ENCODE measurements around the gene HAND2.

Gene HAND2

DNA sequence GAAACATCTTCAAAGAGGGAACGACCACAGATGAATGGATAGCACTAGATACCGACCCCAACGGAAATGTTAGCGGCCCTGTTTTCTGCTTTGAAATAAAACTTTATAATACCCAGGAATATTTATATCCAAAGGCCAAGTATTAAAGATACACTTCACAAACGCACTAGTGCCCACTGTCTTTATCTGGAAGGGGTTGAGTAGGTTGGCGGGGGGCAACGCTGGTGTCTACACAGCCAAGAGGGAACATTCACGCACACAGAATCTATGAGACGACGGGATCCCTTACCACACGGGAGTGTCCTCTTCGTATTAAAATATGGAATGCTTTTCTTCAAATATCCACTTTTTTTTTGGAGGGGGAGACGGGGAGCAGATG, 3.3 kb downstream of the HAND2 start:
- Histone ChIP-seq H3F3A (ENCODE audit: low read depth) (no peaks in the 10 kb centered on the region), H3K36me3 (ENCODE audit: insufficient read depth, low read length) (no peaks in the 10 kb centered on the region), H3K9ac (ENCODE audit: low read depth, low read length, poor library complexity, severe bottlenecking) (no peak overlapping the region), H3K4me1 (ENCODE audit: insufficient read depth, low read length, poor library complexity, severe bottlenecking) (no peaks in the 10 kb centered on the region), H3K9me3 (ENCODE audit: insufficient read depth, low read depth, low read length) (no peaks in the 10 kb centered on the region), H2AFZ (ENCODE audit: low read length) (no peak overlapping the region), H3K9me2 (replicated peaks; ENCODE audit: low read depth, low read length) (no peaks in the 10 kb centered on the region), H3K27me3 (ENCODE audit: insufficient read depth, low read length, poor library complexity, severe bottlenecking) (no peaks in the 10 kb centered on the region), H3K4me3 (ENCODE audit: low read length, poor library complexity, severe bottlenecking) (no peak overlapping the region), H4K20me1 (ENCODE audit: insufficient read depth, low read length, poor library complexity, severe bottlenecking) (no peaks in the 10 kb centered on the region), H3K79me2 (ENCODE audit: insufficient read depth, low read length) (no peaks in the 10 kb centered on the region), H3K4me2 (ENCODE audit: low read depth, low read length, poor library complexity, severe bottlenecking) (no peak overlapping the region)
- TF ChIP-seq EZH2phosphoT487 (IDR thresholded peaks at IDR 0.05; ENCODE audit: borderline replicate concordance) = no peak
- TF ChIP-seq, protein P1, sequence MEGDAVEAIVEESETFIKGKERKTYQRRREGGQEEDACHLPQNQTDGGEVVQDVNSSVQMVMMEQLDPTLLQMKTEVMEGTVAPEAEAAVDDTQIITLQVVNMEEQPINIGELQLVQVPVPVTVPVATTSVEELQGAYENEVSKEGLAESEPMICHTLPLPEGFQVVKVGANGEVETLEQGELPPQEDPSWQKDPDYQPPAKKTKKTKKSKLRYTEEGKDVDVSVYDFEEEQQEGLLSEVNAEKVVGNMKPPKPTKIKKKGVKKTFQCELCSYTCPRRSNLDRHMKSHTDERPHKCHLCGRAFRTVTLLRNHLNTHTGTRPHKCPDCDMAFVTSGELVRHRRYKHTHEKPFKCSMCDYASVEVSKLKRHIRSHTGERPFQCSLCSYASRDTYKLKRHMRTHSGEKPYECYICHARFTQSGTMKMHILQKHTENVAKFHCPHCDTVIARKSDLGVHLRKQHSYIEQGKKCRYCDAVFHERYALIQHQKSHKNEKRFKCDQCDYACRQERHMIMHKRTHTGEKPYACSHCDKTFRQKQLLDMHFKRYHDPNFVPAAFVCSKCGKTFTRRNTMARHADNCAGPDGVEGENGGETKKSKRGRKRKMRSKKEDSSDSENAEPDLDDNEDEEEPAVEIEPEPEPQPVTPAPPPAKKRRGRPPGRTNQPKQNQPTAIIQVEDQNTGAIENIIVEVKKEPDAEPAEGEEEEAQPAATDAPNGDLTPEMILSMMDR (conservative IDR thresholded peaks at IDR 0.05; ENCODE audit: low read length) = no peak

GRCh38 chr4:173526027-173526482, 4.0 kb downstream of the HAND2 start:
- Histone ChIP-seq H2AFZ (ENCODE audit: low read length) (no peak overlapping the region), H3K27me3 (ENCODE audit: insufficient read depth, low read length, poor library complexity, severe bottlenecking) (no peaks in the 10 kb centered on the region), H3K9me2 (replicated peaks; ENCODE audit: low read depth, low read length) (no peaks in the 10 kb centered on the region), H3K79me2 (ENCODE audit: insufficient read depth, low read length) (no peaks in the 10 kb centered on the region), H3K9ac (ENCODE audit: low read depth, low read length, poor library complexity, severe bottlenecking) (no peak overlapping the region), H3F3A (ENCODE audit: low read depth) (no peaks in the 10 kb centered on the region), H3K4me2 (ENCODE audit: low read depth, low read length, poor library complexity, severe bottlenecking) (no peak overlapping the region), H3K9me3 (ENCODE audit: insufficient read depth, low read depth, low read length) (no peaks in the 10 kb centered on the region), H3K4me1 (ENCODE audit: insufficient read depth, low read length, poor library complexity, severe bottlenecking) (no peaks in the 10 kb centered on the region), H3K4me3 (ENCODE audit: low read length, poor library complexity, severe bottlenecking) (no peak overlapping the region), H4K20me1 (ENCODE audit: insufficient read depth, low read length, poor library complexity, severe bottlenecking) (no peaks in the 10 kb centered on the region), H3K36me3 (ENCODE audit: insufficient read depth, low read length) (no peaks in the 10 kb centered on the region)
- TF ChIP-seq, protein P1 (conservative IDR thresholded peaks at IDR 0.05; ENCODE audit: low read length) = no peak
- TF ChIP-seq EZH2phosphoT487 (IDR thresholded peaks at IDR 0.05; ENCODE audit: borderline replicate concordance) = no peak

DNA sequence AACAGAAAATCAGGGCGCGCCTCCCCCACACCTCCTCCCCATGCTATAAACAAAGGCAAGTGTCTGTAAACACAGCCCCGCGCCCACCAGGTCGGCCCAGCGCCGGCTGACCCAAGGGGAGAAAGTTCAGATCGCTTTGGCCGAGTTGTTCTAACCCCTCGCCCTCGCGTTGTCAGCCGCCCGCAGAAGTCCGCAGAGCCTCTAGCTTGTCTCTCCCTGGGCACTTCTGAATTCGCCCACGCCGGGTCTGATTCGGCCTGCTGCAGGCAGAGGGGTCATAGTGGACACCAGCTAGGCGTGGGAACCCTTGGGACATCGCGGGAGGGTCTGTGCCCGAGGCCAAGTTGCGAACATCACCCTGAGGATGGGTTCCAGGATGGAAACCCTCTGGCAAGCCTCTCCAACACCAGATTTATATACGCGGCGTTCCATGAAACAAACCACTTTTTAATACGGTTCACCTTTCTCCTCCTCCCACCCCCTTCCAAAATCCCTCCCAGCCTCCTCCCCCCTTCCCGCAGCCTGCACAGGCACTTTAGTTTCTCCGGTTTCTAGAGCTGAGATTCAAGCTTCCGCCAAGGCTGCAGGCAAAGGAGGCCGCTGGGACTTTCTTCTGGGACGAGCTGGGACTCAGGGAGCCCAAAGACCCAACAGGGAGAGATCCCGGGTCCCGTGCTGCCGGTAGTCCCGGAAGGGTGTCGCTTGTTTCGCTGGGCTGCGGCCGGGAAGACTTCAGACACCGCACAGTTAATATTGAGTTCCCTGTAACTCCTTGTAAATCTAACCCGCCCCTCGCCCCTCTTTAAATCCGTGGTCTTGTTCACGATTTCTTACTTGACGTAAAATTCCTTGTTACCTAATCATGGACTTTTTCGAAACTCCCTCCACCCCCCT, 4.7 kb downstream of the HAND2 start:
- H3K4me3 ChIP-seq (ENCODE audit: low read length, poor library complexity, severe bottlenecking) = no peak overlapping the region

More for the DNA sequence above, 4.7 kb downstream of the HAND2 start:
- H3K36me3 ChIP-seq (ENCODE audit: insufficient read depth, low read length) = no peaks in the 10 kb centered on the region
- H2AFZ ChIP-seq (ENCODE audit: low read length) = no peak overlapping the region
- H4K20me1 ChIP-seq (ENCODE audit: insufficient read depth, low read length, poor library complexity, severe bottlenecking) = no peaks in the 10 kb centered on the region
- no peaks in the 10 kb centered on the region for H3K4me1 ChIP-seq (ENCODE audit: insufficient read depth, low read length, poor library complexity, severe bottlenecking)
- no peak overlapping the region for H3K9ac ChIP-seq (ENCODE audit: low read depth, low read length, poor library complexity, severe bottlenecking)
- H3K27me3 ChIP-seq (ENCODE audit: insufficient read depth, low read length, poor library complexity, severe bottlenecking) = no peaks in the 10 kb centered on the region
- H3K79me2 ChIP-seq (ENCODE audit: insufficient read depth, low read length) = no peaks in the 10 kb centered on the region
- H3K9me2 ChIP-seq (replicated peaks; ENCODE audit: low read depth, low read length) = no peaks in the 10 kb centered on the region
- no peaks in the 10 kb centered on the region for H3F3A ChIP-seq (ENCODE audit: low read depth)
- no peak overlapping the region for H3K4me2 ChIP-seq (ENCODE audit: low read depth, low read length, poor library complexity, severe bottlenecking)
- no peaks in the 10 kb centered on the region for H3K9me3 ChIP-seq (ENCODE audit: insufficient read depth, low read depth, low read length)
- TF ChIP-seq EZH2phosphoT487 (IDR thresholded peaks at IDR 0.05; ENCODE audit: borderline replicate concordance) = no peak
- TF ChIP-seq, protein P1 (conservative IDR thresholded peaks at IDR 0.05; ENCODE audit: low read length) = no peak

Measured in Loucy (cell line).